ENCODE data around the gene PHYKPL. TPM values are rescaled to one million over a fixed set of nuclear protein-coding genes. Genes with fewer than 3 reads are reported as not detected.

The PHYKPL gene
- total and polyA plus RNA-seq, 2 of the 8 experiments (the other 6 are each of a cell fraction or from before 2014, with no cell fraction given) = 25.1 to 32.1 TPM

DNA sequence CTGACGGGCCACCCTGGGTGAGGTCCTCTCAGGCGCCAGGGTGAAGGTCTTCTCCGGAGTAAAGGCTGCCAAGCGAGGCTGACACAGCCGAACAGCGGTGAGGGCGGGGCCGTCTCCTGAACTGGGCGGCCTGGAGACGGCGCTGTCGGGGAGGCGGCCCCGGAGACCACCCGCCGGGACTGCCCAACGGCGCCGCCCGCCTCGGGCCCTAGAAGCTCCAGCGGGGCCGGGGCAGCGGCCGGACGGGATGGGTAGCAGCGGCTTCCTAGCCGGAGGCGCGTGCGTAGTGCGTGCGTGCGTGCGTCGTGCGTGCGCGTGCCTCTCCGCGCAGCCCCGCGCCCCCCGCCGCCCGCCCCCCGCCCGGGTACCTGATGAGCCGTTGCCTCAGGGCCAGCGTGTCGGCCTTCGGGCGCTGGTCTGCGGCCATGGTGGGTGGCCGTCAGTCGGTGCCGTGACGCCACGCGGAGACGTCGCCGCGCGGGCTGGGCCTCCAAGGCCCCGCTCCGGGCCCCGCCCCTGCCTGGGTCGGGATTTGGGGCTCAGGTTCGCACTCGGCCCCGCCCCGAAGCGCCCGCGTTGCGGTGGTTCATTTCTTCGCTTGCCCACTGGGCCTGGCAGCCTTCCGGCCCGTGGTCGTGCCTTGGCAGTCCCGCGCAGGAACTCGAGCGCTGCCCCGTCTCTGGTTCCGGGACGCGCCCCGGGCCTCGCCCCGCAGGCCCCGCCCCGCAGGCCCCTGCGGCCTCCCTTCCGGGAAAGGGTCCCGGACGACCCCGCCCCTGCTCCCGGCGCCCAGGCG, at the start of gene PHYKPL (continued):
- peak in 2 of 3 experiments; percentile 11 to 17; a peak in 1 of 4 replicates for TF ChIP-seq CTCF (IDR thresholded peaks at IDR 0.05; ENCODE audit: control extremely low read depth in 1 of 3, insufficient read depth in 1 of 3, low read depth in 1 of 3, low read length in 3 of 3)
- TF ChIP-seq EGR1 (IDR thresholded peaks at IDR 0.05; ENCODE audit: borderline replicate concordance, low read depth, low read length) = no peak
- TF ChIP-seq SIX5 (IDR thresholded peaks at IDR 0.05; ENCODE audit: low read depth, low read length) = no peak
- no peak for TF ChIP-seq BRCA1 (IDR thresholded peaks at IDR 0.05; ENCODE audit: low read depth, low read length)
- TF ChIP-seq HDAC2 (IDR thresholded peaks at IDR 0.05; ENCODE audit: borderline replicate concordance in 1 of 2, low read depth in 2 of 2, low read length in 2 of 2) = 0 out of 4 replicates have a peak, but pooled peaks of 1 of the 2 experiments have one; percentile 53
- TF ChIP-seq MAX (IDR thresholded peaks at IDR 0.05) = no peak; the same call in 1 of the 2 replicates
- TF ChIP-seq SRF (IDR thresholded peaks at IDR 0.05; ENCODE audit: low read depth, low read length) = no peak
- TF ChIP-seq TAF1 (IDR thresholded peaks at IDR 0.05; ENCODE audit: low read depth, low read length) = peak; percentile 49; the same call in 1 of the 2 replicates
- no peak for TF ChIP-seq SAP30 (IDR thresholded peaks at IDR 0.05; ENCODE audit: insufficient read depth, insufficient replicate concordance, low read length)
- TF ChIP-seq SP4 (IDR thresholded peaks at IDR 0.05; ENCODE audit: low read length) = no peak
- TF ChIP-seq CREB1 (IDR thresholded peaks at IDR 0.05) = no peak; the same call in 1 of the 2 replicates
- TF ChIP-seq TEAD4 (IDR thresholded peaks at IDR 0.05; ENCODE audit: low read depth, low read length) = no peak
- TF ChIP-seq FOSL1 (IDR thresholded peaks at IDR 0.05; ENCODE audit: insufficient read depth, low read depth, low read length) = no peak
- peak; percentile 80 for TF ChIP-seq KDM4A (IDR thresholded peaks at IDR 0.05; ENCODE audit: low read depth, low read length, severe bottlenecking)
- TF ChIP-seq CTBP2 (IDR thresholded peaks at IDR 0.05; ENCODE audit: borderline replicate concordance, insufficient read depth, insufficient read length, low read length) = no peak
- TF ChIP-seq SP2 (IDR thresholded peaks at IDR 0.05; ENCODE audit: low read length) = no peak
- TF ChIP-seq SP1 (IDR thresholded peaks at IDR 0.05; ENCODE audit: low read depth, low read length) = no peak
- no peak for TF ChIP-seq ATF2 (IDR thresholded peaks at IDR 0.05; ENCODE audit: low read length)
- no peak for TF ChIP-seq EP300 (IDR thresholded peaks at IDR 0.05; ENCODE audit: borderline replicate concordance in 1 of 2, low read depth in 2 of 2, low read length in 2 of 2)
